ENCODE data around the gene TDRD7.
"Not testable (repeated sequence)": the region's sequence is repeated elsewhere in the genome, so short reads cannot be mapped to it uniquely, and the experiment has no call there.

Gene TDRD7

GRCh38 chr9:97427885-97428284 is 16.0 kb downstream of the TDRD7 start:
- DNase-seq = no peak

- DNase-seq = no peak
Observed at GRCh38 chr9:97430316-97431043, 18.6 kb downstream of the TDRD7 start.

GRCh38 chr9:97431044-97431441 is 19.1 kb downstream of the TDRD7 start:
- DNase-seq = no peak

GRCh38 chr9:97431549-97432143 is 19.8 kb downstream of the TDRD7 start:
- no peak for DNase-seq

- DNase-seq = no peak
Observed at GRCh38 chr9:97437051-97437600, 25.2 kb downstream of the TDRD7 start.

GRCh38 chr9:97438257-97438656 is 26.4 kb downstream of the TDRD7 start:
- DNase-seq = no peak

GRCh38 chr9:97438666-97439065 is 26.8 kb downstream of the TDRD7 start:
- DNase-seq = no peak

GRCh38 chr9:97440160-97440559 is 28.3 kb downstream of the TDRD7 start:
- DNase-seq = no peak

GRCh38 chr9:97441729-97442128 is 29.8 kb downstream of the TDRD7 start:
- peak; percentile 1 for DNase-seq

- DNase-seq = no peak
Observed at GRCh38 chr9:97445119-97445701, 33.3 kb downstream of the TDRD7 start.

GRCh38 chr9:97447001-97447400 is 35.1 kb downstream of the TDRD7 start:
- DNase-seq = no peak

- not testable (repeated sequence) for DNase-seq
Observed at GRCh38 chr9:97453573-97453972, 41.7 kb downstream of the TDRD7 start.

- DNase-seq = not testable (repeated sequence)
Observed at GRCh38 chr9:97456841-97457240, 44.9 kb downstream of the TDRD7 start.

- DNase-seq = no peak
Observed at GRCh38 chr9:97459326-97459725, 47.4 kb downstream of the TDRD7 start.

GRCh38 chr9:97462159-97462558 is 50.3 kb downstream of the TDRD7 start:
- no peak for DNase-seq

- no peak for DNase-seq
Observed at GRCh38 chr9:97462914-97463313, 51.0 kb downstream of the TDRD7 start.

- DNase-seq = peak; percentile 51
Observed at GRCh38 chr9:97468658-97469448, 57.0 kb downstream of the TDRD7 start.

GRCh38 chr9:97470076-97470475 is 58.2 kb downstream of the TDRD7 start:
- no peak for DNase-seq

GRCh38 chr9:97473717-97474116 is 61.8 kb downstream of the TDRD7 start:
- DNase-seq = no peak

- DNase-seq = no peak
Observed at GRCh38 chr9:97474372-97474925, 62.6 kb downstream of the TDRD7 start.

- no peak for DNase-seq
Observed at GRCh38 chr9:97475059-97475458, 63.2 kb downstream of the TDRD7 start.

- DNase-seq = no peak
Observed at GRCh38 chr9:97478301-97478981, 66.5 kb downstream of the TDRD7 start.
